NCI-H2196 (cell line): ENCODE measurements around the gene TSEN54.
"Not testable (repeated sequence)": the region's sequence is repeated elsewhere in the genome, so short reads cannot be mapped to it uniquely, and the experiment has no call there.

Experiments used
- DNase-seq: peaks from one replicate; lab custom pipeline; 2025; ENCODE audit not compliant: unreplicated experiment; lab: John Stamatoyannopoulos, UW

Gene TSEN54

DNA sequence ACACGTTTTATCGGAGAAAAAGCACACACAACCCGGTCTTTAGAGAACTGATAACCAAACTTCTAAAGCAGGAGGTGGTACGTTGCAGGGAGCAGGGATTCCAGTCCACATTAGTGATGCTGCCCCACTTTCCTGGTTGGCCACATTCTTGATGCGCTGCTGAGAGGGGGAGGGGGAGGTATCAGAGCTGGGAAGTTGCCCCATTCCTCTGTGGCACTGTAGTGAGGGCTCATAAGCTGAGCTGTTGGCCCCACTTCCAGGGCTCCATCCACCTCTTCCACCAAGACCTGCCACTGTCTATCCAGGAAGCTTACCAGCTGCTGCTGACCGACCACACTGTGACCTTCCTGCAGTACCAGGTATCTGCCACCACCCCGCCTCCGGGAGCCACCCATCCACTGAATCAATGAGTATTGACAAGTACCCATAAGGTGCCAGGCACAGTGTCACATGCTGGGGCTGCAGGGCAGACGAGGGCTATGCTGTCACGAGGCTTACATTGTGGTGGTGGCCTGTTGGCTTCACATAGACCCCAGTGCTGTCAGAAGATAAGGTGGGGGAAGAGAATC, 1.1 kb downstream of the TSEN54 start:
- DNase-seq = no peak

DNA sequence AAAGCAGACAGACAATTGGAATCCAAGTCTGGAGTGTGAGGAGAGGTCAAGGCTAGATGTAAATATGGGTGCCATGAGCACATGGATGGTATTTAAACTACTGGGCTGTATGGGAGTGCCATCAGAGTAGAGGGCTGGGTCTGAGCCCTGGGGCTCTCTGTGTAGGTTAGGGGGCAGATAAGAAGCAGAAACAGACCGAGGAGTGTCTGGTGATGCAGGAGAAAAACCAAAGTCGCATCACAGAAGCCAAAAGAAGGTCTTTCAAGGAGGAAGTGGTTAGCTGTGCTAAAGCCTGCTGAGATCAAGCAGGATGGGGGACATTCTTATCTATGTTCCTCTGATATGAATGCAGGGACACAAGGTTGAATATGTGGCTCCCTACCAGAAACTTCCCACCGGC, 1.9 kb downstream of the TSEN54 start:
- DNase-seq = no peak

DNA sequence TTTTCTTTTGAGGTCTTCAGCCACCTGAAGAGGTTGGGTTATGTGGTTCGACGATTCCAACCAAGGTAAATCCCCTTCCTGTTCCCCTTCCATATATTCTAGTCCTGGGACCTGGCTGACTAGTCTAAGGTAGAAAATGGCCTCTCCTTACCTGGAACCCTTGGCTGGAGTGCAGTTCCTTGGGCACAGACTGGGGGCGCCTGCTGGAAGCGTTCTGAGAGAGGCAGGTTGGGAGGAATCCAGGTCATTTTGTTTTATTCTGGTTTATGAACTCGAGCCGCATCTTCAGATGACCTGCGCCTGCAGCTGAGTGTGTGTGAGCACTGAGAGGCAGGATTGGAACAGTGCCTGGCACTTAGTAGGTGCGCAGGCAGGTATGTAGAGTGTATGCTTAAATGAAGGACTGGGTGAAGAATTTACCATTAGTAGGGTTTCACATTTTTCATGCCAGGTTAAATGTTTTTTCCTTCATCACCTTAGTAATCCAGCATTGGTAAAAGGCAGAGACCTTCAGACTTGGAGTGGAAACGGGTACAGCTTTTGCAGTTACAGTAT, 2.7 kb downstream of the TSEN54 start:
- DNase-seq = no peak

DNA sequence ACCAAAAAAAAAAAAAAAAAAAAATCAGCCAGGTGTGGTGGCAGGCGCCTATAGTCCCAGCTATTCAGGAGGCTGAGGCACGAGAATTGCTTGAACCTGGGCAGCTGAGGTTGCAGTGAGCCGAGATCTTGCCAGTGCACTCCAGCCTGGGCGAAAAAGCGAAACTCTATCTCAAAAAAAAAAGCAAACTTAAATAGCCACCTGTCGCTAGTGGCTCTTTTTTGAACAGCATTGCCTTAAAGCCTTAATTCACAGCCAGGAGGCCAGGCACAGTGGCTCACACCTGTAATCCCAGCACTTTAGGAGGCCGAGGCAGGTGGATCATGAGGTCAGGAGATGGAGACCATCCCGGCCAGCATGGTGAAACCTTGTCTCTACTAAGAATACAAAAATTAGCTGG, 4.1 kb downstream of the TSEN54 start:
- DNase-seq = not testable (repeated sequence)

DNA sequence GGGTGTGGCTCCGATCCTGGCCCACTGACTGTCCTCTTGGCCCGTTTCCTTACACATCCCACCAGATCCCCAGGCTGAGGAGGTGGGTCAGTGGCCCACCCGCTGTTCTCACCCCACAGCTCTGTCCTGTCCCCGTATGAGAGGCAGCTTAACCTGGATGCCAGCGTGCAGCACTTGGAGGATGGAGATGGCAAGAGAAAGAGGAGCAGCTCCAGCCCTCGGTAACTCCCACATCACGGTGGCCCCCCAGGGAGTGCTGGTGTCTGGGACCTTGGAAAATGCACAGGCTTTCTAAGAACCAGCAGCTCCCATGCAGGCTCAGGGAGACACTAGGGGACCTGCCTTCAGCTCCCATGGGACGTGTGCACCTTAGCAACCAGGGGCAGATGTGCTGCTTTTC, 5.0 kb downstream of the TSEN54 start:
- no peak for DNase-seq

DNA sequence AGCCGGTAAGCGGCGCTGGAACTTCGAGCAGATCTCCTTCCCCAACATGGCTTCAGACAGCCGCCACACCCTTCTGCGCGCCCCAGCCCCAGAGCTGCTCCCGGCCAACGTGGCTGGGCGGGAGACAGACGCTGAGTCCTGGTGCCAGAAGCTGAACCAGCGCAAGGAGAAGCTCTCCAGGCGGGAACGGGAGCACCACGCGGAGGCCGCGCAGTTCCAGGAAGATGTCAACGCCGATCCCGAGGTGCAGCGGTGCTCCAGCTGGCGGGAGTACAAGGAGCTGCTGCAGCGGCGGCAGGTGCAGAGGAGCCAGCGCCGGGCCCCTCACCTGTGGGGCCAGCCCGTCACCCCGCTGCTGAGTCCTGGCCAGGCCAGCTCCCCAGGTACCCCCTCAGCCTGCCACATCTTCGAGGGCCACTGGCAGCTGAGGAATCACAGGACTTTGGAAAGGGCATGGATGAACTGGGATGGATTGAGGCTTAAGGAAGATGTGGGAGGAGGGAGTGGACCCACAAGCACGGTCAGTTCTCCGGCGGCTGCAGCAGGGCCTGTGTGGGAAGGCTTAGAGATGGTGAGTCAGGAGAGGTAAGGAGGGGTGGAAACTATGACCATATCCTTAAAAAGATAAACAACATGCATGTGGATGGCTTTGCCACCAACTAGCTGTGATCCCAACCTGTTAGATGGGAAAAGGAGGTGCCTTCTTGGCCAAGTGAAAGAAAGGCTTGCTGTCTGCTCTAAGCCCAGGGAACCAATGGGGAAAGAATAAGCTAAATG, 5.8 kb downstream of the TSEN54 start:
- DNase-seq = no peak

DNA sequence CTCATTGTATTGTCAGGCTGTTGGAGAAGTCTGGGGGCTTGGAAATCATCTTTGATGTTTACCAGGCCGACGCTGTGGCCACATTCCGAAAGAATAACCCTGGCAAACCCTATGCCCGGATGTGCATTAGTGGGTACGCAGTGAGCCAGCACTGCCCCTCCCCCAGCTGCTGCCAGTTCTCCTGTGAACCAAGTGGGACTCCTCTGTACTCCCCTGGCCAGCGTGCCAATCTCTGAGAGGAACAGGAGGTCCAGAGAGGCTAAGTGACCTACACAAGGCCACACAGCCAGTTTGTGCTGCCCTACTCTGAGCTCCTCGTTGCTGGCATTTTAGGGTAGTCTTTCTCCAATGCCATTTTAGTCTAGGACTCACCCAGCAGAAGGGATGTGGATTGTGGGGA, 7.3 kb downstream of the TSEN54 start:
- no peak for DNase-seq

DNA sequence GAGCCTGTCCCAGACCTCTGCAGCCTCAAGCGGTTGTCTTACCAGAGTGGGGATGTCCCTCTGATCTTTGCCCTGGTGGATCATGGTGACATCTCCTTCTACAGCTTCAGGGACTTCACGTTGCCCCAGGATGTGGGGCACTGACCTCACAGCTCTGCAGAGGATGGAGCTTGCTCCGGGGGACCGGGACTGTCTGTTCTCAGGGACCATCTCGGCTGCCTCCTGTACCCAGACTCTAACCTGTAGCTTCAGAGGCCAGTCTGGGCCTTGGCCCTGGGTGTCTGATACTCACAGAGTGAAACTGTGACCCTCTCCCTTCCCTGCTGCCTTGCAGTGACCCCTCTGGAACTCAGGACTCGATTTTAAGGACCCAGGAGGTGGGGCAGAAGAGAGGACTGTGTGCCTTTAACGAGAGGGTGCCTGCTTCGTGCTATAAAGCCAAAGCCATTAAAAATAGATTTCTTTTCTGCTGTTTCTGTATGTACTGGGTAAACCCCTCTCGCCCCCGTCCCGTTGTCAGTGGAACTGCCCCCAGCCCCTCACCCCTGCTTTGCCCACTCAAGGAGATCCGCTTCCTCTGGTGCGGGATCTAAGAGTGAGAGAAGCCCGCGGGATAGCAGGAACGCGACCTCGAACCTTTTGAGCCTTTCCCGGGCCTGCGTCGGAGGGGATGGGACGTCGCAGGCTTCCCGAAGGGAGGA, 8.1 kb downstream of the TSEN54 start:
- no peak for DNase-seq

DNA sequence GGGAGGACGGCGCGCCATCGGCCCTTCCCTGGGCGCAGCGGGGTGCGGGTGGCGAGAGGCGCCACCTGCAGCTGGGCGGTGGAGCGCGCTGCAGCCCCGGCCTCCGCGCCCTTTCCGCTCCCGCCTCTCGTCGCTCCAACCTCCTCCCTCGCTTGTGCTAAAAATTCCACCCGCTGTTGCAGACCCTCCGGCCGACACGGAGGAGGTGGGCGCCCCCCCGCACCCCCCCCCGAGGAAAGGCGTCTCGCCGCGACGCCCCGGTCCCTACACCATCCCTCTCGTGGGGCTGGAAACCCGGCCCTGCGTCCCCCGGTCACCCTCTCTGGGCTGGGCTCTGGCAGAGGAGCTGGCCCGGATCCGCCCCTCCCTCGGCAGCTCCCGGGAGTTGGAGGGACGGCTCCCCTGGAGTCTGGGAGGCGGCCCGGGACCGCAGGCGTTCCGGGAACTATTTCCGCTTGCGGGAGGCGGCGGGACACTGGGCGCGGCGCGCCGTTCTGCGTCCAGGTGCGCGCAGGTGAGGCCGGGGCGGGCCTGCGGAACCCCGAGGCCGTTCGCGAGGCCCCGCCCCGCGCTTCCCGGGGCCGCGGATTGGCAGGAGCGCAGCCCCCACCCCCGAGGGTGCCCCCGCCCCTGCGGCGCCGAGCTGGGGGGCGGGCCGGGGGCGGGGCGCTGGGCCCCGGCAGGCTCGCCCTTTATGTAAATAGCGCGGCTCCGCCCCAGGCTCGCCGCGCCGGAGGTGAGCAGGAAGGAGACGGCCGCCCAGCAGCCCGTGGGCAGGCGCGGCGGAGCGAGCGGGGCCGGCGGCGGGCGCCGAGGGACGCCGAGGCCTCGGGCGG, 8.9 kb downstream of the TSEN54 start, which contains the start of gene LLGL2:
Gene LLGL2 (plus strand): TSS at position 728 of the 836 bp plus-strand sequence. CDS start 17,730 bp downstream, outside the sequence.
- peak; percentile 96 for DNase-seq

DNA sequence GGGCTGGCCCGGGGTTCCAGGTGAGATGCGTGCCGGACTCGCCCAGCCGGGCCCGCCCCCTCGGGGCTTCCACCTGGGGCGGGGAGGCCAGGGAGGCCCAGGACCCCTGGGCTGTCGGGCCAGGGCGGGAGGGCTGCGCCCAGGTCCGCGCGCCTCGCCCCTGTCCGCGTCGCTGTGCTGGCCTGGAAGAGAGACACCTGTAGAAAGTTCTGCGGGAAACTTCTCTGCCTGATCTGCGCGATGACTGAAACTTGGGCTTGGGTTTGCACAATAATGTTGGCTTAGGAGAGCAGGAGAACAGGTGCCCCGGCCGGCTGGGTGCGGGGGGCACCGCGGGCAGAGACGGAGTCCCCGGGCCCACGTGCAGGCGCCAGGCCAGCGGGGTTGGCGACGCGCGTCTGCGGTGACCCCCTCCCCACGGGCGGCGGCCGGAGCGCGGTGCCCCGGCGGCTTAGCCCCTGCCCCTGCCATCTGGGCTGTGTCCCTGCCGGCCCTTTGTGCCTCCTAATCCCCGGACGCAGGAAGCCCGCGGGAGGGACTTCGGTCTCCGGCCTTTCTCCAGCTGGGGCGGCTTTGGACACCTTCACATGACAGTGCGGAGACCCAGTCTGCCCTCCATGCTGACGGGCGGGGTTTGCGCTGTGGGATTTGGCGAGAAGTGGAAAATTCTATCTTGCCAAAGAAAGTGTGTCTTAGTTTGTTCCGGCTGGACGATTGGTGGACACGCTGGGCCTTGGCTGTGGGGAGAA, 9.7 kb downstream of the TSEN54 start:
- peak; percentile 21 for DNase-seq

DNA sequence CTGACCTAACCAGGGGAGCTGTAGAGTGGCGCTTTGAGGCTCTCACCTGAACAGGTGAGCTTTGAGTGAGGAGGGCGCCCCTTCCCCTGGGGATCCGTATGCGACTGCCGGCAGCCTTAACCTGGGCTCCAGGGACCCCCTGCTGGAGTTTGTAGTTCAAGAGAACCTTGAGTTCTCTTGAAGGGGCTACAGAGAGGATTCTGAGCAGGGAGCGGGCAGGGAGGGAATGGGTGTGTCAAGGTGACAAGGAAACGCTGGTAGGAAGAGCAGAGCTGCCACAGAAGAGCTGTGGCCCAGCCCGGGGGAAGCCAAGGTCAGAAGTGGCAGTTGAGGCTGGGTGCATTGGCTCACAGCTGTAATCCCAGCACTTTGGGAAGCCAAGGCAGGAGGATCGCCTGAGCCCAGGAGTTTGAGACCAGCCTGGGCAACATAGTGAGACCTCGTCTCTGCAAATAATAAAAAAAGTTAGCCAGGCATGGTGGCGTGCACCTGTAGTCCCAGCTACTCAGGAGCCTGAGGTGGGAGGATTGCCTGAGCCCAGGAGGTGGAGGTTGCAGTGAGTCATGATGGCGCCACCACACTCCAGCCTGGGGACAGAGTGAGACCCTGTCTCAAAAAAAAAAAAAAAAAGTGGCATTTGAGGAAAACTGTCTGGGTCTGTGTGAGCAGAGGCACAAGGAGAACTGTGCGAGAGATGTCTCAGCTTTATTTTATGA, 10.4 kb downstream of the TSEN54 start:
- DNase-seq = no peak

DNA sequence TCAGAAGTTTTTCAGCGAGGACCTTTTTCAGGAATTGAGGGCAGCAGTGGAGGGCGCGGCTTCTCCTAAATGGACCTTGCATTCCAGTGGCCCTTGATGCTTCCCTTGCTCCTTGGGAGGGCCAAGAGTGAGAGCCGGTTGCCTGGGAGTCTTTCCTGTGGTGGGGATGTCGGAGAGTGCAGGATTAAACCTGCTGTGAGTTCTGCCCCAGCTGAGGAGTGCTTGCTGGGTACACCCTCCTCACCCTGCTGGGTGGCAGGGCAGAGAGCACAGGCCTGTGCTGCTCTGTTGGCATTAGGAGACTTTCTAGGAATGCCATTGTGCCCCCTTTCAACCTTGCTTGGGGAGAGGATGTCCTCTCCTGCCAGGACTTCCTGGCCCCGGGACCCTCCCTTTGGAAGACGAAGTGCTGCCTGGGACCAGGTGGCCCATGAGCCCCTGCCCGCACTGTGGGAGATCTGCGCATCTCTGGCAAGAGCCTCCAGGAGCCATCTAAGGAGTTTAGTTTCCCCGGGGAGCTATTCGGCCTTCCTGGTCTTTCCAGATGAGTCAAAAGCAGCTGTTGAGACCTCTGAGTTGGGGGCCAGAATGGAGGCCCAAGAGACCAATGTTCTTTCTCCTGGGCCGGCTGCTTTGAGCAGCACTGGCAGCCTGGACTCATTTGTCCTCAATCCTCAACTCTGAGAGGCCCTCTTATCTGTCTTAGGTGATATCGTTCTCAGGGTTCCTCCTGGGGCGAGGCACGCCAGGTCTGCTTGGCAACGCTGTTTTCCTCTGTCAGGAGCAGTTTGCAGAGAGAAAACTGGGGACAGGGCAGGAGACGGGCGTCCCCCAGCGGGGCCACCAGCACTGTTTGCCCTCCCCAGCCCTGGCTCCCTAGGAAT, 14.8 kb downstream of the TSEN54 start:
- no peak for DNase-seq

DNA sequence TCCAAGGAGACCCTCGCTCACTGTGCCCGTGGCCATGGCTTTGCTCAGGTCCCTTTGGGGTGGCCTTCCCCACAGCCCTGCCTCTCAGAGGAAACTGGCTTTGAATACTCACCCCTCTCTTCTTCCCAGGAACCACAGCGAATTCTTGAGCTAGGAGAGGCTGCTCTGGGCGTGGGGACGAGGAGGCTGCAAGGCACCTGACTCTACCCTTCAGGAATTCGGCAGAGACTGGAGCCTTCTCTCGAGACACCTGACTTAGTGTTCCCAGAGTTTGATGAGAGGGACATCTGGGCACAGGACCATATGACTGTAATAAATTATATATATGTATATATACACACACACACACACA, 15.4 kb downstream of the TSEN54 start:
- no peak for DNase-seq

DNA sequence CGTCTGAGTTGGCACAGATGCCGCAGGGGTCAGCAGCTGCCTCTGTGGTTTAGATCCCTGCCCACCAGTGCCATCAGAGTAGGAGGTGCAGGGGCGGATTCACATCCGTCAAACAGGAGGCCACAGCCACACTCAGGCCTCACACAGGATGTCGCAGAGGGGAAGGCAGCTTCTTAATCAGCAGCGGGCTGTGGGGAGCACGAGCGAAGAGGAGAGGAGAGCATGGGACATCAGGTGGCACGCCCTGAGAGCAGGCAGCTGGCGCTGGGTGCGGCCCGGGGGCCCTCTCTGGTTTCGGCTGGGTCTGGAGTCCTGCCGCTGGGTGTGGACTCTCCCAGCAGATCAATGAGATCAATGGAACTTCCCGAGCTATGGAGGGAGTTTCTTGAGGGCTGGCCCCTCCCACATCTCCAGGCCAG, 18.8 kb downstream of the TSEN54 start:
- no peak for DNase-seq

DNA sequence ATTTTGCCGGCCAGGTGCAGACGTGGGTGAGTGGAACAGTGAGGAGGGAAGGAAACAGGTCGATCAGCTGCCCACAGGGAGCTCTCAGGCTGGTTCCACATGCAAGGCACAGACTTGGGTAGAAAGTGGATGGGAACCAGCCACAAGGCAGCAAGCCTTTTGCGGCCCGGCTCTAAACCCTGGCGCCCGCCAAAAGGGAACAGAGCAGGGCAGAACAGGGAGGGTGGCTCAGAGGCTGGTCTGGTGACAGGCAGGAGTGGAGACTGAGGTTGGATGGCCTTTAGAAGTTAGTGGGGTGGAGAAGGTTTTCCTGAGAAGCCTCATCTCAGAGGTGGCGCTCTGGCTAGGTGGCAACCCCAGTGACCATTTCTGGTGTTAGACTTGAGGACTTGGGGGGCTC, 19.5 kb downstream of the TSEN54 start:
- no peak for DNase-seq

DNA sequence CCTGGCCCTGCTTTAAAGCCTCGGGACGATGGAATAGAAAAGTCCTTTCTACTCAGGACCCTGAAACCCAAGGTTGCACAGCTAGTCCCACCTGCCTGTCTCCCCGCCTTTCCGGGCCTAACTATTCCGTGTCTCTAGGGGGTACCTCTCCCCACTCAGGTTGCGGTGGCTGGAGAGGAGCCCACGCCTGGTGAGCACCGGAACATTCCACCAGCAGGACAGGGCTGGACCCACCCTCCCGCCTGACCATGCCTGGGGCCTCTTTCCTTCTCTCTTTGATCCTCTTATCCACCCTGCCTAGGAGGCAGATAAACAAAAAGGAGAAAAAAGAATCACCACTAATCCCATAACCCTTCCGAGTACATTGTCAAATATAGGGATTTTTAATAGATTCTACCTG, 20.0 kb downstream of the TSEN54 start:
- DNase-seq = no peak

DNA sequence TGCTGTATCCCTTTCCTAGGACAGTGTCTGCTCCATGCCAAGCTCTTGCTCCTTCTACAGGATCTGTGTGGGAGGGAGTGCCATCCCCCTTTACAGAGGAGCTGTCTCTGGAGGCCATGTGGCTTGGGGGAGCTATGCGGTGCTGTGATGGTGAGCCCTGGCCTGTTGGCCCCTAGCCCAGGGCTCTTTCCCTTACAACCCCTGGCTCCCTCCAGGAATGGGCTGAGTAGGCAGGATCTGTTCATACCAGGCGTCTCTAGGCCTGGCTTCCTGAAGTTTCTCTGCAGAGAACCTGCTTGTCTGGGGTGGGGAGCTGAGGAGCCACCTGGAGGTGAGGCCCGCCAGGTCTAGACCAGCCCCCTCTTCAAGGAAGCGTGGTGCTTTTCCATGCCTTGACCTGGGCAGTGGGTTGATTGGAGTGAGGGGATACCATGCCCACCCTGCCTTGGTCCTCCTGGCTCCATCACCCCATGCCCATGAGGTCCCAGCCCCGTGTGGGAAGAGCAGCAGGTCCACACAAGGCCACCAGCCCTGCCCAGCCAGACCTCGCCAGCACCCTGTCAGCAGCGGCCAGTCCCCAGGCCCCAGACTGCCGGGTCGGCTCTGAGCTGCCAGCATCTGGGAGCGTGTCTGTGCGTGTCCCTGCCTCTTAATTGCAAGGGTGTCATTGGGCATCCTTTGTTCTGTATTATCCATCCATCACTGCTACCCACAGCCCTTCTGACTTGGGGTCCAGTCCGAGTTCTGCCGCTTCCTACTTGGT, 23.8 kb downstream of the TSEN54 start:
- no peak for DNase-seq

DNA sequence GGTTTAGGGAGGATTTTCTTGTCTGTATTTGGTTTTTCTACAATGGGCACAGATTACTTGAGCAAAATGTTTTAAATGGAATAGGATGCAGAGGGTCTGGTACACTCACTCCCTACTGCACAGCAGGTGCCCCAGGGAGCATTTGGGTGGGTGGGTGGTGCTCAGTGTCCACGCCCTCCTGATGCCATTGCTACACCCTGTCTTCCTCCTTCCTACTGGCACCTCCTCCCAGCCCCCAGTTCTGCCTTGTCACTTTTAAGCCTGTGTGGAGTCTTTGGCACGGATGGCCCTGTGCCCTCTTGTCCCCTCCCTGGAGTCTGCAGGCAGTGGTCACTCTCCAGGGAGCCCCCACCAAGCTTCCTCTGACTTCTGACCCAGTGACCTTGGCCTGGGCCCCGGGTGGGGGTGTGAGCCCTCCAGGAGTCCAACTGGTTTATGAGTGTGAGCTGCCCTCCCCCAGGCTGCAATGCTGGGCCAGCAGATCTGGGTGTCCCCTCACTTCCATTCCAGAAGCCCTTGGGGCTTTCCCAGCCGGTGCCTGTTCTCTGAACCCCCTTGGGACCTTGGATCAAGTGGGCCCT, 24.7 kb downstream of the TSEN54 start:
- DNase-seq = no peak
